EL (cell line): ENCODE results near the gene IGIP.

Experiments used
- DNase-seq: peaks from one replicate; pipeline ENCODE4 v3.0.0-alpha.2; 2016

IGIP gene

DNA sequence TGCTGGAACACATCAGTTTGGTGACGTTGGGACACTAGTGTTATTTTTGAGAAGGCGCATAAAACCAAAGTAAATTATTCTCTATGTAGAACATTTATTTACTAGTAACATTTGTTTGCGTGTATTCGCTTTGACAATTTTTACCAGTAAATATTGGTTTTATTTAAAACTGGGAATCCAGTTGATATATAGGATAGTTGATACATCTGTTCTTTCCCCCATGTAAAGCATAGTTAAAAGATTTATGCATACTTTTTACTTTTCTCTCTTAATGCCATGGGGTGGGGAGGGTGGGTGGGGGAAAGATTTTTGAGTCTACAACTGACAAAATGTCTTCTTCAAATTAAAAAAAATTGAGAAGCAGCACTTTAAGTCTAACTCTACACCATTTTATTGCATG lies at the start of gene IGIP:
IGIP (plus strand) TSS at position 301 of the 400 bp plus-strand sequence. CDS start 2,540 bp downstream, outside the sequence.
- DNase-seq, result no peak

DNA sequence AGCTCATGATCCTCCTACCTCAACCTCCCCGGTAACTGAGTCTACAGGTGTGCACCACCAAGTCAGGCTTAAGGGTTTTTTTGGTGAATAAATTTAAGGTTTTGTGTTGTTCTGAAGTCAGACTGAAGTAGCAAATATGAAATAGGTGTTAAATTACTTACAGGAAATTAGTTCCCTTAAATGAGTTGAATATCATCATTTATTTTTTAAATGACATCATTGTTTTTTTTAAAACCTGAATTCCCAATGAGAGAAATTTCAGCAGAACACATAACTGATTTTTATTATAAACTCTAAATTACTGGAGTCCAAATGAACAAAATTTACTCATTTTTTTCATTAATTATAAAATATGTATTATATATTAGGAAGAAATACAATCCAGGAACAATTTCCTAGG lies 49.6 kb upstream of the IGIP start:
- no peak for DNase-seq

DNA sequence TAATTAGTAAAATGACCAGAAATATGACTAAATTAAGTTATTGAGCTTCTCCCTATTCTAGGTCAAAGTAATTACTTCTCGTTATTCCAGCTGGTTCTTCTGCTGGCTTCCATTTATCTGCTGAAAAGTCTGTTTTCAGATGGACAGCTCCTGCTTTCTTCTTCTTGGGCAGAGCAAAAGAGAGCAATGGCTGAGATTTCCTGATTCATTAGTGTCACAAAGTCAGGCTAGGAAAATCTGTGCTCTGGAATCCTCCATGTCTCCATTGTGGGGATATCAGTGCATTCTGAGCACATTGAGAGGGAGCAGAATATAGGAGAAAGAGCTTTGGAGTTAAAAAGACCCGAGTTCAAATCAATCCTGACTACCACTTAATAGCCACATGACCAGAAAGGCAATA lies 48.9 kb upstream of the IGIP start:
- DNase-seq, result no peak

- DNase-seq, result no peak
Measured at GRCh38 chr5:140083120-140083519, 42.6 kb upstream of the IGIP start.

DNA sequence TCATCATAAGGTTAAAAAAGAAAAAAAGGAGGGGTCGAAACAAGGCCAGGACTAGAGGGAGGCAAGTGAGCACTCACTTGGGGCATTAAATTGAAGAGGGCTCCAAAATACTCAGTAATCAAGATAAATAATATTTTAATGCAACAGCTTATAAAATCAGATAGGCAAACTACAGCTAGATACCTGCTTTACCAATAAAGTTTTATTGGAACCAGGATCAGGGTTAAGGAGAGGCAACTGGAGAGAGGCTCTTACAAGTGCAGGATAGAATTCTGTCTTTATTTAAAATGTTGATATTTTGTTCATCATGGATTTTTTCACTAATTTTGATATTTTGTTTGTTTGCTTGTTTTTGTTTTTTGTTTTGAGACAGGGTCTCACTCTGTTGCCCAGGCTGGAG lies 42.1 kb upstream of the IGIP start:
- no peak for DNase-seq

DNA sequence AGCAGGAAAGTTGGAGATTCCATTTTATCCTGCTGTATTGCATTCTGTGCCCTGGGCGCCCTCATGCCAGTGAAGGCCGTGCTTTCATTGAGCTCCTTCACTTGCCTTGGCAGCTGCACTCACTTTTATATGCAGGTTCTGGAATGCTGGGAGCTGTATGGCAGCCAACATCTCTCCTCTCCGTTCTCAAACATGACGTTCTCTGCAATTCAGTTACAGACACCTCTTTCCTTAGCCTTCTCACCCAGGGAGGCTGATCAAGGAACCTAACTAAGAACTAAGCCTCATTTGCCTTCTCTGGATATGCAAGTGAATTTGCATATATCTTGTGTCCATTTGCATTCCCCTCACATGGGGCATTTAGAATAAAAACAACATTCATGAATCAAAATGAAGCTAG lies 41.2 kb upstream of the IGIP start:
- no peak for DNase-seq

DNA sequence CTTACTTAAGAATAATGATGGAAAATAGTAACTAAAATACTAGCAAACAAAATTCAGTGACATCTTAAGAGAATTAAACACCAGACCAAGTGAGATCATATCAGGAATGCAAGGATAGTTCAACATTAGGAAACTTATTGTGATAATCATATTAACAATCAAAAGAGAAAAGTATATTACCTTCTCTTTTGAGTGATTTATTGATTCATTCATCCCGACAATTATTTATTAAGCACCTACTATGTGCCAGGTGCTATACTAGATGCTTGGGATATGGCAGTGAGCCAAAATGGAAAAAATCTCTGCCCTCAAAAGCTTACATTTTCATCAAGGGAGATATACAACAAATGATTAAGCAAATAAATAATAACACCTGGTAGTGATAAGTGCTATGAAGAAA lies 35.5 kb upstream of the IGIP start:
- no peak for DNase-seq

DNA sequence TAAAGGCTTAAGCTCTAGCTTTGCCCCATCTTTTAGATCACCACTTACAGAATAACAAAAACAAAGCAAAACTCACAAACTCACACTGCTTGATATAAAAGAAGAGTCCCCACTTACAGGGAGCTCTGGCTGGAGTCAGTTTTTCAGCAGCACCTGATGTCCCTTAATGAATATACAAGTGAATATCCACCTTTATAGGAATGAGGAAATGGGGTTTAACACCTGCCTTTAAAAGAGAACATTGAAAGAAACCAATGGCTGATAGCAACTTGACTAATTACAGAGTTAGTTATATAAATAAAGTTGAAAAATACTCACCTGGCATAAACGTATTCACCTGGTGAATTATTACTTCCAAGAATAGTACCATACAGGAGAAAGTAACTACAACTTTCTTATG lies 32.6 kb upstream of the IGIP start:
- DNase-seq, result no peak

- no peak for DNase-seq
Measured at GRCh38 chr5:140093866-140094265, 31.9 kb upstream of the IGIP start.

- no peak for DNase-seq
Measured at GRCh38 chr5:140094889-140095288, 30.8 kb upstream of the IGIP start.

DNA sequence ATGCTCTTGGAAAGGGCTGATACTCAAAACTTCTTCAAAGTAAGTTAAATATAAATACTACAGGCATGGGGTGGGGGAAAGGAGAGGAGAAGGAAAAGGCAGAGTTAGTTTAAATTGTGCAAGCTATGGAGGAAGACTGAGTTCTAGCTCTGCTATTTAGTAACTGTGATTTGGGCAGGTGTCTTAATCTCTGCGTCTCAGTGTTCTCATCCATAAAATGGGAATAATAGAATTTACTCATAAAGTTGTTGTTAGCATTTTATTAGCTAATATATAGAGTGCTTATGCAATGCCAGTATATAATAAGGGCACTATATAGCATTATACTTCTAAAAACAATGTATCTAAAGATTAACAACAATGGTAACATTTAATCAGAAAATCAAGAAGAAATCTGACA lies 24.6 kb upstream of the IGIP start:
- no peak for DNase-seq

GRCh38 chr5:140103154-140103553 lies 22.6 kb upstream of the IGIP start:
- no peak for DNase-seq

GRCh38 chr5:140104100-140104499 lies 21.6 kb upstream of the IGIP start:
- DNase-seq, result no peak

DNA sequence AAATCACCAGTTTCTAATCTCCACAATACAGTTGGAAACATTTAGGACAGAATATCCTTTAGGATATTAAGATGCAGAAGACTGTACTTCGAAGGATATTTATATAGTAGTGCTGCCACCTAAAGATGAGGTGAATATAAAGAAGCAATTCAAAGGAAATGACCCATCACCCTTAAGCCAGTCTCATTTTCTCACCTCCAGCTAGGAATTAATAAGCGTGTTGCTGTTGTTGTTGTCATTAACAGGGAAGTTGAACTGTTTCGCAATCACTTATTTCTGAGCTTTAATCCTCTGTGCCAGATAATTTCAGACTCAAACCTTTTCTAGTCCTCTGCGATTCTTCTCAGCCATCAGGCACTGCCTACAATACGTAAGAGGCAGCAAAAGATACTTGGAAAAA lies 19.6 kb upstream of the IGIP start:
- DNase-seq, result no peak

DNA sequence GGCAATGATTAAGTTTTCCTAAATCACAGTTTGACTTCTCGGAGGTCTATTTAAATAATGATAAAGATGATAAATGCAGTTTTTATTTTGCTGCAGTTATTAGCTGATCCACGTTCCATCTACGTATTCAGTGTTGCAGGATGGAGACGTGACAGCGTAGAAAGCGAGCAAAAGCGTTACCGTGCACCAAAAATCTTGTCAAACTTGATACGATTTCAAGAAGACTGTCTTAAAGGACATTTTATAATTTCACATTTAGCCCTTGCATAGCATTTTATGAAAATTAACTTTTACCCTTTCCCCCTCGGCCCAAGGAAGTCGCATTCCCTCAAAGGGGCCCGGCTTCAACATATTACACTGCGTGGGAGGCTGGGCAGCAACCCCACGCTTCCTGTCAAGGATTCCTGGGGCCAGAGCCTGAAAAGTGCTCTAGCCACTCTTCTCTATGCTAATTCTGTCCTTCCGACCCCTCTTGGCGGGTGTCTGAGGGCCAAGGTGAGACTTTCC lies 18.9 kb upstream of the IGIP start:
- DNase-seq, result no peak

DNA sequence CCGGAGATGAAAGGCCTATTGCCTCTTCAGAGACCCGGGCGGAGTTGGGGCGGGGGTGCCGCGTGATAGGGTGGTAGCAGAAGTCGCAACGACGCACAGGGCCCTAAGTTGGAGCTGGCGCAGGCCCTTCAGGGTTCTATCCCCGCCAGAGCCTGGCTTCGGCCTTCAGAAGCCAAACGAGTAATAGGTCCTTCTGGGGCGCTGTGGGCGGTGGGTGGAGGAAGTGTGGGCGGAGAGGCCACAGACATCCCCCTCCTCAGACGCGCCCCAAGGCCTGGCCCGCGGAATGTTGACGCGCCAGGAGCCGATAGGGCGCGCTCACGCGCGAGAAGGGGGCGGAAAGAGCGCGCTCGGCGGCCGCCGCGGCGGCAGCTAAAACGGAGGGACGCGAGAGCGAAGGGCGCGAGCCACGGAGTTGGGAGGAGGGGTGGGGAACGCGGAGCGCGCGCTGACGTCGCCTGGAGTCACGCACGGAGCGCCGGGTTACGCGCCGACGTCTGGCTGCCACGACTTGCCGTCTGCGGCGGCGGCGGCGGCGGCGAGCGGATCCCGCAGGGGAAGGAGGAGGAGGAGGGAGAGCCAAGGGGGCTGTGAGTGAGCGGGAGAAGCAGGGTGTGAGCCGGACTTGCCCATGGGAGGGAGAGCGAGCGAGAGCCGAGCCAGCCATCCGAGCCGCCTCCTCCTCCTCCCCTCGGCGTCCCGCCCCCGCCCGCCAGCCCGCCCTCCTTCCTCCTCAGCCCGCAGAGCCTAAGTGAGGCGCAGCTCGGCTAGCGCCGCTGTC lies 18.2 kb upstream of the IGIP start:
- peak; percentile 93 for DNase-seq

- peak; percentile 27 for DNase-seq
Measured at GRCh38 chr5:140108093-140109017, 17.4 kb upstream of the IGIP start.

DNA sequence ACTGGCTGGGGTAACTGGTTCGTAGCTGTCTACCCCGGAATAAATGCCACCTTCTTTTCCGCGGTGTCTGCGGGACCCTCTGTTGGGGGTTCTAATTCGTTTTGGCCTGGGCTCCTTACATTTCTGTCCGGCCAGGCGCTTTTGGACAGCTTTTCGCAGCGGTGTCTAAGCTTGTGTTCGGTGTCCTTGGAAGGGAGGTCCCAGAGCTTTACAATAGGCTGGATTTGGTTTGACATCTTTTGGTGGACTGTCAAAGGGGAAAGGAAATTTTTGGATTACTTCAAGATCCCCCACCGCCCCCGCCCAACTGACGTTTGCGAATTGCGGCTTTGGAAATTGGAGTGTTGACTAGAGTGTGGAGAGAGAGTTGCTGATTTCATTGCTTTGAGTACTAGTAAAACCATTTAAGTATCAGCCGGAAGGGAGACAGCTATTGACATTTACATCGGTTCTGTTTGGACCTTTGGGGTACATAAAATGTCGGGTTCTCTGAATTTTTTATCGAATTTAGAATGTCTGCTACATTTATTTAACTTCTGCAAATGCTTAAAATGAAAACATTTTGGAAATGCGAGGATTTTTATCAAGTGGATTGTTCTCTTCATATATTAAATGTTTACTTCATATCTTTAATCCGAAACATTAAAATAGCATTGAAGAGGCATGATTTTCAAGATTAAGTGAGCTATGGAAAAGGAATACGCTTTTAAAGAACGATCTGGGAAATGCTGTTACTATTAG lies 16.5 kb upstream of the IGIP start:
- no peak for DNase-seq

GRCh38 chr5:140109759-140110645 lies 15.7 kb upstream of the IGIP start:
- peak; percentile 36 for DNase-seq

- DNase-seq, result no peak
Measured at GRCh38 chr5:140110646-140110957, 15.1 kb upstream of the IGIP start.

DNA sequence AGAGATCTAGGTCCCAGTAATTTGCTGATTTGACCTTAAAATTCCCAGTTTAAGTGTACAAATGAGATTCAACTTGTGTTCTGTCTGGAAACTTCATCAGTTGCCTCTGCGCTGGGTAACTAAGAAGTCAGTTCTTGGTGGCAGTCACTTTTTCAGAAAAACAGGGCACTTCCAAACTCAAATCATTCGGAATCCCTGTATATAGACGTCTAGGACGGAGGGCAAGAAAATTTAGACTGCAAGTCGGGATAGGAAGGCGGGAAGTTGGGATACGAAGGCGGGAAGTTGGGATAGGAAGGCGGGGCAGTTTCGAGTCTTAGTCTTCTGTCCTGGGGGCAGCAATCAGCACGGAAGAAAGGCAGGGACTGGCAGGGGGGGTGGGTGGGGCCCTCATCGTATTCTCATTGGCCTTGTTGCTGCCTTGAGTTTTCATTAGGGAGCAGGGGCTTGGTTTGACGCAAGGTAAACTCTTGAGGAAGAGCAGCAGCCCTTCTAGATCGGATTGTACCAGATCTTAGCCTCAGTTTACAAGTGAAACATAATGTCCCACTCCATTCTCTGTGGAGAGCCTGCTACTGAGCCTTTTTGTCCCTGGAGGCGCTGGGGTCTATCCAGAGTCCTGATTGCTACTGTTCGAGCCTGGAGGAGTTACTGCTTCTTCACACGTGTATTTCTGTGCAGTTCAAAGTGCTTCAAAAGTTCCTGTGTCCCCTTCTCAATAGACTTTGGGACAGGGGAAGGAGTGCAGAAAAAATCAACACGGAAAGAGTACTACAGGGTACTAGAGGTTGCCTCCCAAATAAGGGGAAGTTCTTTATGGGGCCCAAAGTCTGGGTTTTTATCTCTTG lies 14.5 kb upstream of the IGIP start:
- DNase-seq, result no peak
